ENCODE results near the gene B3GALT5.

B3GALT5 gene

GRCh38 chr21:39707316-39707715, 94.6 kb downstream of the B3GALT5 start:
- DNase-seq, result no peak

- DNase-seq, result no peak
Measured at GRCh38 chr21:39710866-39711265, 98.1 kb downstream of the B3GALT5 start.

GRCh38 chr21:39712273-39712672, 99.5 kb downstream of the B3GALT5 start:
- DNase-seq, result no peak

GRCh38 chr21:39712976-39713375, 100.2 kb downstream of the B3GALT5 start:
- DNase-seq, result no peak

GRCh38 chr21:39713905-39714304, 101.2 kb downstream of the B3GALT5 start:
- DNase-seq, result no peak

- DNase-seq, result no peak
Measured at GRCh38 chr21:39714331-39714730, 101.6 kb downstream of the B3GALT5 start.

- DNase-seq, result peak; percentile 18
Measured at GRCh38 chr21:39715804-39716397, 103.2 kb downstream of the B3GALT5 start.

GRCh38 chr21:39720126-39720778, 107.5 kb downstream of the B3GALT5 start:
- DNase-seq, result no peak

GRCh38 chr21:39721885-39722284, 109.1 kb downstream of the B3GALT5 start:
- no peak for DNase-seq

All from CD4-positive, alpha-beta T cell treated with Interleukin-17A for 1 hour (primary cell).